HepG2 (cell line): Measurements from ENCODE around the gene SEC14L1. TPM values are rescaled to one million over a fixed set of nuclear protein-coding genes. Genes with fewer than 3 reads are reported as not detected.

Experiments
- CHCHD3 ChIP-seq: sonication (generic); formaldehyde crosslinking; IDR thresholded peaks from 2 replicates; pipeline ENCODE4 v1.8.0; 2022; ENCODE audit warnings: mild to moderate bottlenecking, missing genetic modification reagents, moderate library complexity
- CREB3 ChIP-seq: sonication (generic); formaldehyde crosslinking; IDR thresholded peaks from 2 replicates; pipeline ENCODE4 v1.5.0; 2020; ENCODE audit warnings: missing genetic modification reagents
- ESRRA ChIP-seq: sonication (generic); formaldehyde crosslinking; IDR thresholded peaks from 2 replicates; pipeline ENCODE4 v1.5.1; 2020; ENCODE audit warnings: mild to moderate bottlenecking, low read depth, missing genetic modification reagents
- HOXA3 ChIP-seq: sonication (generic); formaldehyde crosslinking; IDR thresholded peaks from 2 replicates; pipeline ENCODE4 v1.5.0; 2020; ENCODE audit warnings: missing genetic modification reagents
- MLXIP ChIP-seq: sonication (generic); formaldehyde crosslinking; IDR thresholded peaks from 2 replicates; pipeline ENCODE4 v1.9.0; 2021; ENCODE audit warnings: missing genetic modification reagents, borderline replicate concordance
- PLRG1 ChIP-seq: fragments of 450-650 bp; conservative IDR thresholded peaks from 2 replicates; pipeline ENCODE4 v1.6.1; 2016
- RARA ChIP-seq: IDR thresholded peaks from 2 replicates; pipeline ENCODE4 v1.6.1; 2016; ENCODE audit warnings: missing genetic modification reagents, missing compliant biosample characterization
- SP140L ChIP-seq: sonication (generic); formaldehyde crosslinking; IDR thresholded peaks from 2 replicates; pipeline ENCODE4 v1.4.0; 2020; ENCODE audit warnings: missing genetic modification reagents, borderline replicate concordance
- TBL1XR1 ChIP-seq: fragments of 150-350 bp; IDR thresholded peaks from 2 replicates; pipeline ENCODE4 v1.6.1; 2014; ENCODE audit warnings: borderline replicate concordance, low read length; ENCODE audit not compliant: partially characterized antibody
- THAP11 ChIP-seq: IDR thresholded peaks from 2 replicates; pipeline ENCODE4 v1.6.1; 2016; ENCODE audit warnings: missing biosample characterization, missing genetic modification reagents
- XBP1 ChIP-seq: sonication (generic); formaldehyde crosslinking; IDR thresholded peaks from 2 replicates; pipeline ENCODE4 v1.5.0; 2020; ENCODE audit warnings: missing genetic modification reagents
- ZFP37 ChIP-seq: sonication (generic); formaldehyde crosslinking; IDR thresholded peaks from 2 replicates; pipeline ENCODE4 v1.4.0; 2020; ENCODE audit warnings: missing genetic modification reagents, borderline replicate concordance
- ZNF30 ChIP-seq: sonication (generic); formaldehyde crosslinking; IDR thresholded peaks from 2 replicates; pipeline ENCODE4 v1.5.0; 2020; ENCODE audit warnings: mild to moderate bottlenecking, missing genetic modification reagents
- ZNF446 ChIP-seq: sonication (generic); formaldehyde crosslinking; IDR thresholded peaks from 2 replicates; pipeline ENCODE4 v1.5.0; 2020; ENCODE audit warnings: mild to moderate bottlenecking, missing genetic modification reagents
- ZNF496 ChIP-seq: sonication (generic); formaldehyde crosslinking; IDR thresholded peaks from 2 replicates; pipeline ENCODE4 v1.8.1; 2023; ENCODE audit warnings: mild to moderate bottlenecking, moderate library complexity, missing genetic modification reagents; ENCODE audit not compliant: insufficient replicate concordance
- ZNF510 ChIP-seq: sonication (generic); formaldehyde crosslinking; IDR thresholded peaks from 2 replicates; pipeline ENCODE4 v1.4.0; 2020; ENCODE audit warnings: low read depth, mild to moderate bottlenecking, missing genetic modification reagents
- ZNF549 ChIP-seq: sonication (generic); formaldehyde crosslinking; IDR thresholded peaks from 2 replicates; pipeline ENCODE4 v1.5.0; 2020; ENCODE audit warnings: missing genetic modification reagents
- ZNF577 ChIP-seq: sonication (generic); formaldehyde crosslinking; IDR thresholded peaks from 2 replicates; pipeline ENCODE4 v1.4.0; 2020; ENCODE audit warnings: mild to moderate bottlenecking, low read depth, missing genetic modification reagents, borderline replicate concordance
- ZNF609 ChIP-seq: sonication (generic); formaldehyde crosslinking; IDR thresholded peaks from 2 replicates; pipeline ENCODE4 v1.4.0; 2020; ENCODE audit warnings: mild to moderate bottlenecking, missing genetic modification reagents, borderline replicate concordance
- ZNF614 ChIP-seq: IDR thresholded peaks from 2 replicates; pipeline ENCODE4 v1.6.1; 2018; ENCODE audit warnings: missing biosample characterization, missing genetic modification reagents, inconsistent platforms, borderline replicate concordance
- ZNF883 ChIP-seq: sonication (generic); formaldehyde crosslinking; IDR thresholded peaks from 2 replicates; pipeline ENCODE4 v1.5.1; 2020; ENCODE audit warnings: mild to moderate bottlenecking, missing genetic modification reagents; ENCODE audit errors: not compliant biosample characterization
- polyA plus RNA-seq, 8 experiments: library from polyadenylated mRNA; depleted of rRNA in 3 of 8; stranded (reverse) in 7 of 8; unstranded in 1 of 8; fragments of >200 nt; fragmentation: Illumina TruSeq in 4 of 8; extraction: Trizol in 4 of 8; gene quantifications; 2 replicates each; pipeline versions ENCODE4 v1.2.1 to v1.2.3, GENCODE V29; 2011 to 2016; ENCODE audit warnings: low read depth in 4 of 8, missing spikeins in 1 of 8, mixed read lengths in 1 of 8; ENCODE audit not compliant: insufficient read depth in 1 of 8
- total RNA-seq, 5 experiments: library from RNA; depleted of rRNA; stranded (reverse); fragments of >200 nt; fragmentation: Illumina TruSeq; extraction: Trizol; gene quantifications; 2 replicates each; pipeline ENCODE4 v1.2.3, GENCODE V29; 2016; ENCODE audit warnings: low read depth in 1 of 5

SEC14L1 gene
- total and polyA plus RNA-seq, 2 of the 13 experiments (the other 11 are each of a cell fraction or from before 2014, with no cell fraction given): 26.3 to 43.9 TPM

- no peak for TF ChIP-seq ZNF446 (CRISPR knock-in tag)
- no peak for TF ChIP-seq ZNF614 (CRISPR knock-in tag)
- TF ChIP-seq ZNF496 (CRISPR knock-in tag): no peak
- no peak for TF ChIP-seq PLRG1
- TF ChIP-seq XBP1 (CRISPR knock-in tag): no peak; the same call in 1 of the 2 replicates
- TF ChIP-seq ZNF549 (CRISPR knock-in tag): no peak
- TF ChIP-seq RARA: peak; percentile 26; the same call in 1 of the 2 replicates
- TF ChIP-seq ZNF883: no peak
- peak; percentile 26; the same call in 1 of the 2 replicates for TF ChIP-seq MLXIP
- TF ChIP-seq ESRRA (CRISPR knock-in tag): no peak
- TF ChIP-seq ZFP37 (CRISPR knock-in tag): no peak
- no peak for TF ChIP-seq TBL1XR1
- no peak for TF ChIP-seq CHCHD3
- TF ChIP-seq ZNF577 (CRISPR knock-in tag): no peak
- TF ChIP-seq ZNF30 (CRISPR knock-in tag): no peak
- no peak for TF ChIP-seq ZNF510 (CRISPR knock-in tag)
- no peak for TF ChIP-seq CREB3 (CRISPR knock-in tag)
- 0 out of 2 replicates have a peak, but pooled peaks have one; percentile 39 for TF ChIP-seq ZNF609 (CRISPR knock-in tag)
- no peak; the same call in 1 of the 2 replicates for TF ChIP-seq HOXA3 (CRISPR knock-in tag)
- TF ChIP-seq SP140L: no peak
- TF ChIP-seq THAP11 (CRISPR knock-in tag): no peak; the same call in 1 of the 2 replicates
Measured at GRCh38 chr17:77101521-77102410, 39.0 kb upstream of the SEC14L1 start (continued).
